GM19397 (cell line): Measurements from ENCODE around the gene TAC3.

Experiments
- ATAC-seq: cut with Tn5 transposase; IDR thresholded peaks from one replicate; pipeline ENCODE4 v1.9.1; 2021; ENCODE audit warnings: mild to moderate bottlenecking, moderate library complexity; ENCODE audit not compliant: unreplicated experiment

Gene TAC3

DNA sequence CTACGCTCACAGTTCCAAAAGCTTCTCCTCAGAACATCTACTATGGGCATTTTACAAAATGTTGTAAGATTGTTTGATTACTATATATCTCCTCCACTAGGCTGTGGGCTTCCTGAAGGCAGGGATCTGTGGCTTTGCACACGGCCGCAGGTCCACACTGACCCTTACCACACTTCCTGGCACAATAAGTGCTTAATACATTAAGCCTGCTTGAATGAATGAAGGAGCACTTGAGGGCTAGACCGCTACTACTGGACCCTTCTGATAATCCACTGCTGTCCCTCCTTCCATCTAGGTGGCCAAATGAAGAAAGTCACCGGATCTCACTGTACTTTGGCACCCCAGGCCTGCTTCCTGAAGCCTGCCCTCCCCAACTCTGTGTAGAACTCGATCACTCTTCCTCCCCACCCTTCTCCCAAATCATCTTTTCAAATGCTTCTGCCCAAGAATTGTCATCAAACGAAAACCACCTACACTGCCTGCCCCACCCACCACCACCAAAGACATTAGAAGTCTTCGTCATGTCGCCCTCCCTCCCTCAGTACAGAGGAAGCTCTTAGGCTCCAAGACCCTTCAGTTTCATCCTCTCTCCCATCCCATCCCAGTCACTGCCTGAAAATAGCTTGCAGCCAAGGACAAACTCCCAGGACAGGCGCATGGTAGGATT is 9.4 kb downstream of the TAC3 start:
- peak; percentile 8 for ATAC-seq

DNA sequence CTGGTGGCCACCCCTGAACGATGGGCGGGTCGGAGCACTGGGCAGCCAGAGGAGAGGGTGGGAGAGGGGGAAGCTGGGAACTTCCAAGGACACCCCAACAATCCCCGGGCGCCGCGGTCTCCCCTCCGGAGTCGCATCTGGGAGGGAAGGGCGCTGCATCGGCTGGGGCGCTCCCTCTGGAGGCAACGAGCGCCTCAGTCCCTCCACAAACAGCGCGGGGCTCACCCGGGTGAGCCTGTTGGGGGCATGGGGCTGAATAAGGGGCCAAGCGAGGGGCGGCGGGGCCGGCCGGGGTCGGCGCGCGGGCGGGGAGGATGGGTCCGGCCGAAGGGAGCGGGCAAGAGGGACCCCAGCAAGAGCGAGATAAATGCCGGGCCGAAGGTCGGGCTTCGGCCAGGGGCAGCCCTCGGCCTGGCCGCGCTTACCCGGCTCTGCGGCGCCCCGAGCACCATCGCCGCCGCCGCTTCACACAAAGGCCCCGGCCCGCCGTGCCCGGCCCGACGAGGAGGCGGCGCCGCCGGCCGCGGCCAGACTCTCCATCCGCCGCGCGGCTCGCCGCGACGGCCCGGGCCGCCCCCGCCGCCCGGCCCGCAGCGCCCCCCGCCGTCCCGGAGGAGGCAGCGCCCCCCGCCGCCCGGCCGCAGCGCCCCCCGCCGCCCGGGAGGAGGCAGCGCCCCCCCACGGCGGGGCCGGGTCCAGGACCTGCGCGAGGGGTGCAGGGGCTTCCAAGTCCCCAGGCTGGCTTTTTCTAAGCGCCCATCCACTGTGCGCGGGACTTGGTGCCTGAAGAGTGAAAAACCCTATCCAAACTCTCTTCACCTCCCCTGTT is 10.1 kb downstream of the TAC3 start, which contains the start of gene ZBTB39:
Gene ZBTB39 (minus strand): TSS at position 567 of the 829 bp plus-strand sequence. CDS start 1,629 bp downstream, outside the sequence.
- ATAC-seq: peak; percentile 75

DNA sequence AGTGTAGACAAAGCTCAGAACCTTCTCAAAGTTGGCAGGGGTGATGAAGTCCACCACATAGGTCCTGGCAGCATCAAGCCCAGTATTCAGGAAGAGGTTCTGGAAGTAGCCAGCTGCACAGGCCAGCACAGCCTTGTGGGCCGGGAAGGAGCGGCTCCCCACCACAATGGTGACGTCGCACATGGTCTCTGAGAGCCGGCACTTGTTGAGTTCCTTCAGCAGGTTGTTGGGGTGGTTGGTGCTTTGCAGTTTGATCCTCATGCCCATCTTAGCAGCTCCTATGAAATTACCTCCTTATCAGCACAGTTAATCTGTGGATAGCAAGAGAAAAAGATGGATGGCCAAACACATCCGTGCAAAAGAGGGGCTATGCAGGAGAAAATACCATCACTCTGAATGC is 11.7 kb downstream of the TAC3 start:
- ATAC-seq: no peak

DNA sequence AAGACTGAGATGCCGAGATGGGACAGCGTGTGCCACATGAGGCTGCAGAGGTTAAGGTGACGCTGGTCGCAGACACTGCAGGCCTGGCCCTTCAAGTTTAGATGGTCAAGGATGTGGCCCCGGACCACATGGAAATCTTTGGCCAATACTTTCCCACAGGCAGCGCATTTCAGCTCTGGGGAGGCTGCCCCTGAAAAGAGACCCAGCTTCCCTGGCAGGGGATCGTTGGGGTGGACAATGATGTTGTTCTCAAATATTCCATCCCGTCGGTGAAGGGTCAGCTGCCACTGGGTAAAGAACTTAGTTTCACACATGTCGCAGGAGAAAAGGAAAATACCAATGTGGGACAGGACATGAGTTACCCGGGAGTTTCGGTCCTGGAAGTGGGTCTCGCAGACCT is 12.9 kb downstream of the TAC3 start:
- ATAC-seq: no peak

DNA sequence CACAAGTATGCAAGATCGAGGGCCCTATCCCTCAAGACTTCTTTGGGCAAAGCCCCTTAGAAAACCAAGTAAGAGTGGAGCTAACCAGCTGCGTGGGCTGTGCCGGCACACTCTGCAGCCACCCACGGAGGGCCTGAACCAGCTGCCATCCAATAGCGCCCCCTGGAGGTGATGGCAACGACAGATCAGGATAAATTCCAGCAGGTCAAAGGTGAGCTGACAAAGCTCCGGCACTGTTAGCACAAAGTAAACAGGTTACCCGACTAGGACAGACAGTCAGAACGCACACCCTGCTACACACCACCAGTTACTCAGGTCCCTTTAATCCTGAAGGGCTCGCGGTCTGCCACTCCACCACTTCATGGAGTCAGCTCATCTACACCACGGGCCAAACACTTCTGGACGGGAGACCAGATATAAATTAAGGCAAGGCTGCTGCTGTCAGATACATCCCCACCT is 14.9 kb downstream of the TAC3 start:
- ATAC-seq: no peak

DNA sequence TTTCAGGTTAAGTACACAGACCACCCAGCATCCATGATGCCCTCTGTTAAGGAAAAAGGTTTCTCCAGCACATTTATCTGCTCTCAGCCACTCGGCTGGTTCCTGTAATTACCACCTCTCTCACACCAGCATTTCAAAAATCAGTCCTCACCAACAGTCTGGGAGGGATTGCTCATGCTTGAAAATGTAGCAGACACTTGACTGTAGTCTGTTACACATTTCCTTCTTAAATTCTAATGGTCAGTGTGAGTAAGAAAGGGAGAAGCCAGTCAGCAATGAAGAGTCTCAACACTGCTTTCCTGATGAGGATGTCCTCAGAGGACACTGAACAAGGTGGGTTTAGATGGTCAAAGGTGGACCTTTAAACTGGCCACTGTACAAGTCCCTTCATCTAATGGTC is 15.9 kb downstream of the TAC3 start:
- no peak for ATAC-seq

DNA sequence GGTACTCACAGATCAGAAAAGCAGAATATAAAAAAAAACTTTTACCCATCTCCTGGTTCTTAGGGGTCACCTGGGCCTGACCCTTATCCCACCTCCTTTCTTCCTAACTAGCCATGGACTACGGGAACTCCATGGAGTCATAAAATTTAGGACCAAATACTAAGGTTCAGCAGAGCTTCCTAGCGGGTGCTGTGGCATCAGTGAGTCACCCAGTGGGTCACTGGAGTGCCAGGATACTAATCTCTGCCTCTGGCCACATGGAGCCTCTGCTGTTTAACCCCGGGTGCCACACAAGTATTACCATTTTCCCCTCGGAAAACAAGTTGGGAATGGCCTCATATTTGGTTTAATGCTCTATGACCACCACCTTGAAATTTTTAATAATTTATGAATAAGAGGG is 16.9 kb downstream of the TAC3 start:
- no peak for ATAC-seq

DNA sequence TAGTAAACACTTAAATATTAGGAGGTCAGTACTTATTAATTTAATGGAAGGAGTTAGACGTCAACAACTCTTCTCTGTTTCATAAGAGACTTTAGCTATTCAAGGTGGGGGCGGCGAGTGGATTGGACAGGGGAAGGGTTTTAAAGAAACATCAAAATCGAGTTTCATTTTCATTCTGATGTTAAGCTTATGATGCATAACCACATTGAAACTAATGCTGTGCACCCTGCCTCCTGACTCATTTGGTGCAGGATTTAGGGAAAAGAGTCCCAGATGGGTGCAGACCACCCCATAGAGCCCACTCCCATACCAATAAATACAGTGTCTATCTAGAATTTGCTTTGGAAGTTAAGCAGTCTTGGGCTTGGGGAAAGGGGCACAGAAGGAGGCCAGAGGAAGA is 17.3 kb downstream of the TAC3 start:
- no peak for ATAC-seq

DNA sequence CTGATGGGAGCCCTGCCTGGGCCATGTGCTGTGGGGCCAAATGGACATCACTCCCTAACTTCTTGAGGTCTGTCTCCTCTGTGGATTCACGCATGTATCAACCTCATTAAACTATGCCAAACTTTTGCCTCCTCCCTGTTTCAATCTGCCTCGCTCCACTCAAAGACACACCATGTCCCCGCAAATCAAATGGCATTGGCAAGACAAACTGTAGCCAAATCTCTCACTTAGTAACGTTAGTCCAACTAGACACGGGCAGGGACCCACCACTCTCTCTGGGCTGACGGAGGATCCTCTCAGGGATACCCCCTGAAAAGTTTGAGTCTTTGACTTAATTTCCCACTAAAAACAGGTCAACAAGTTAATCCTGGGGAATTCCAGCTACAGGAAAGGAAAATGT is 18.0 kb downstream of the TAC3 start:
- no peak for ATAC-seq

DNA sequence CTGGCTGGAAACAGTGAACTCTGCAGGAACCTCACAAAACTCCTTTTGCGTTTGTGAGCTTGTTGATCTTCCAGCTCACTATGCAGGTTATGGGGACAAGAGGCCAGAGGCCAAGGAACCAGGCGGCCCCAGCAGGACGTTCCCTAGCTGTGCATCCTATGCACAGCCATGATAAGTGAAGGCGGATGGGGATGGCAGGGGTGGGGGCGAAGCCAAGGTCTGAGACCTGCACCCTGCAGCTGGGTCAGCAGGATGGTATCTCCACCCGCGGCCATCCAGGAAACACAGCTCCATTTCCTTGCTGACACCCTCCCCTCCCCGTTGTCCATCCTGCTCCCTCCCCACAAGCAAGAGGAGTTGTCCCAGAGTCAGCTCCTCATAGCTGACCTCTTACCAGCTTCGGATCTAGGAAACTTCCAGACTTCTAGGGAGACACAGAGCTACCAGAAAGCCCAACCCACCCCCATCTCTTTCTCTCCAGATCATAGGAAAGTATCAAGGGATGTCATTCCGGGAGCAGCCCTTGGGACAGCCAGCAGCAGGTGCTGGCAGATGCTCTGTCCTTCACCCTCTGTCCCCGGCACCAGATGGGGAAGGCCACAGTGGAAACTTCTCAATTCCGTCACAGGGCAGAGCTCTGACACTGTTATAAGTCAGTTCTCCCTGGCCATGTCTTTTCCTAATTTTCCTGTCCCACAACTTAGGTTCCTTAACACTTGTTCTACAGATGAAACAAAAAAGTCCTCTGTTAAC is 19.4 kb downstream of the TAC3 start:
- ATAC-seq: no peak

DNA sequence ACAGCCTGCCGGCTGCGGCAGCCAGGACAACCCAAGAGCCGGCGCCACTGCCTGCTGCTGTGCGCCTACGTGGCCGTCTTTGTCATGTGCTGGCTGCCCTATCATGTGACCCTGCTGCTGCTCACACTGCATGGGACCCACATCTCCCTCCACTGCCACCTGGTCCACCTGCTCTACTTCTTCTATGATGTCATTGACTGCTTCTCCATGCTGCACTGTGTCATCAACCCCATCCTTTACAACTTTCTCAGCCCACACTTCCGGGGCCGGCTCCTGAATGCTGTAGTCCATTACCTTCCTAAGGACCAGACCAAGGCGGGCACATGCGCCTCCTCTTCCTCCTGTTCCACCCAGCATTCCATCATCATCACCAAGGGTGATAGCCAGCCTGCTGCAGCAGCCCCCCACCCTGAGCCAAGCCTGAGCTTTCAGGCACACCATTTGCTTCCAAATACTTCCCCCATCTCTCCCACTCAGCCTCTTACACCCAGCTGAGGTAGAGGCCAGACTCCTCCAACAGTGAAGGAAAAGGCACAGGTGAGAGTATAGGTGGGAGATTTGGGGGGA is 20.3 kb downstream of the TAC3 start:
- no peak for ATAC-seq

DNA sequence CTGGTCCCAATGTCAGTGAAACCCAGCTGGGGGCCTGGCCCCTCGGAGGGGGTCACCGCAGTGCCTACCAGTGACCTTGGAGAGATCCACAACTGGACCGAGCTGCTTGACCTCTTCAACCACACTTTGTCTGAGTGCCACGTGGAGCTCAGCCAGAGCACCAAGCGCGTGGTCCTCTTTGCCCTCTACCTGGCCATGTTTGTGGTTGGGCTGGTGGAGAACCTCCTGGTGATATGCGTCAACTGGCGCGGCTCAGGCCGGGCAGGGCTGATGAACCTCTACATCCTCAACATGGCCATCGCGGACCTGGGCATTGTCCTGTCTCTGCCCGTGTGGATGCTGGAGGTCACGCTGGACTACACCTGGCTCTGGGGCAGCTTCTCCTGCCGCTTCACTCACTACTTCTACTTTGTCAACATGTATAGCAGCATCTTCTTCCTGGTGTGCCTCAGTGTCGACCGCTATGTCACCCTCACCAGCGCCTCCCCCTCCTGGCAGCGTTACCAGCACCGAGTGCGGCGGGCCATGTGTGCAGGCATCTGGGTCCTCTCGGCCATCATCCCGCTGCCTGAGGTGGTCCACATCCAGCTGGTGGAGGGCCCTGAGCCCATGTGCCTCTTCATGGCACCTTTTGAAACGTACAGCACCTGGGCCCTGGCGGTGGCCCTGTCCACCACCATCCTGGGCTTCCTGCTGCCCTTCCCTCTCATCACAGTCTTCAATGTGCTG is 21.0 kb downstream of the TAC3 start:
- ATAC-seq: no peak

DNA sequence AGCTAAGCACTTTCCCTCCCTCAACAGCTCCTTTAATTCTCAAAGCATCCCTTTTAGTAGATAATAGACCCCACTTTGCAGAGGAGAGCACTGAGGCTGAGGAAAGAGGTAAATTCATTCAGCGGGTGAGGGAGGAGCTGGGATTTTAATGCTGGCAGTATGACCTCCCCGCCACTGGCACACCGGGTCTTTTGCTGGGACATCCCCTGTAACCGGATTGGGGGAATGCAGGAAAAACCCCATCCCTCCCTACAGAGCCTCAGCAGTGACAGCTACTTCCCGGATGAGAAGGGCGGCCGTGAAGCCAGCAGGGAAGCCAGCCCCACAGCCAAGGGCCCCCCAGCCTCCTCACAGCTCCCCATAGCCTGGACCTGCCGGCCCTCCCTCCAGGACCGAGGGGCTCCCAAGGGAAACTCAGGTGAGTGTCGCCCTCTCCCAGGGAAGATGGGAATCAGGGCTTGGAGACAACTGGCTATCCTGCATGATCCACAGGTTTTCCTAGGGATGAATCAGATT is 22.0 kb downstream of the TAC3 start:
- ATAC-seq: no peak

DNA sequence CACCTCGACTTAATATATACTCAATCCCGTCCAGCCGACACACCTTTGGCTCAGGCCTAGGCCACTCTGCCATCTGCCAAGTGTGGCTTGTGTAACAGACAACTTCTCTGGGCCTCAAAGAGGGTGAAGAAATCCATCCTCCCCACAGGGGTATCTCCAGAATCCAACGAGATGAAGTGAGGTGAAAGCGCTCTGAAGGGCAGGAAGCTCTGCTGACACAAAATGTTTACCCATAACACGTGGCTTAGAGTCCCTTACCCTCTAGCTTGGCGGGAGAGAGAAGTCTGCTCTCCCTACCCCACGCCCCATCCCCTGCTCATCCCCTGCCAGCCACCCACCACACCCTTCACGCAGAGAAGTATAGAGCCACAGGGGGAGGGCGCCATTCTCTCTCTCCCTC is 23.0 kb downstream of the TAC3 start:
- no peak for ATAC-seq

DNA sequence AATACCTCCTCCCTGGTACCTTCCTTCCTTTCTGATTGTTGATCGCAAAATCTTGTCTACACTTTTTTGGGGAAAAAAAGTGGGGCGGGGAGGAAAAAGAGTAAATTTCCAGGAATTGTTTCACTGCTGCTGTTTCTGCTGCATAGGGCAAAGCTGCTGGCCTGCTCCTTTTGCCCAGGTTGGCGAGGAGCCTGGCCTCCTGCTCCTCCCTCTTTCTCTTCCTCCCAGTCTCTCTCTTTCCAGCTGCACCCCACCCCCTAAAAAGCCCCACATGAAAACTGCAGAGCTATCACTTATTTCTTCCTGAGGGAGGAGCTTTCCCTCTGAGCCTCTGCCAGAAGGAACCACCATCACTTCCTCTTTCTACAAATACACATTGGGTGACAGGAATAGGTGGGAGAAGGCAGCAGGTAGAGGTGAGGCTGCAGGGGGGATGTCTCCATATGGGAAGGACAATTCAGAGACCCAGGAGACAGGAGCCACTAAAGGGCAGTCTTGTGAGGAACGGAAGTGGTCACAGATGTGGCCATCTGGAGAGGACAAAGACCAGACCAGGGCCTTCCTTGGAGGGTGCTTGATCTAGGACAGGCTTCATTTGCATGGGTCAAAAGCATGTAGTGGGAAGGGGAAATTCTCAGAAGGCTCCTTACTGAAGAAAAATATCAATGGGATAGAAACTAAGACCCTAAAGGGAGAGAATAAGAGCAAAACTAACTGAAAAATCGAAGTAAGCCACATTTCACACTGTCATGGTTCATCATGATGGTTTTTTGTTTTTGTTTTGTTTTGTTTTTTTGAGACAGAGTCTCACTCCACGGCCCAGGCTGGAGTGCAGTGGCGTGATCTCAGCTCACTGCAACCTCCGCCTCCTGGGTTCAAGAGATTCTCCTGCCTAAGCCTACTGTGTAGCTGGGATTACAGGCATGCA is 24.7 kb downstream of the TAC3 start:
- no peak for ATAC-seq

DNA sequence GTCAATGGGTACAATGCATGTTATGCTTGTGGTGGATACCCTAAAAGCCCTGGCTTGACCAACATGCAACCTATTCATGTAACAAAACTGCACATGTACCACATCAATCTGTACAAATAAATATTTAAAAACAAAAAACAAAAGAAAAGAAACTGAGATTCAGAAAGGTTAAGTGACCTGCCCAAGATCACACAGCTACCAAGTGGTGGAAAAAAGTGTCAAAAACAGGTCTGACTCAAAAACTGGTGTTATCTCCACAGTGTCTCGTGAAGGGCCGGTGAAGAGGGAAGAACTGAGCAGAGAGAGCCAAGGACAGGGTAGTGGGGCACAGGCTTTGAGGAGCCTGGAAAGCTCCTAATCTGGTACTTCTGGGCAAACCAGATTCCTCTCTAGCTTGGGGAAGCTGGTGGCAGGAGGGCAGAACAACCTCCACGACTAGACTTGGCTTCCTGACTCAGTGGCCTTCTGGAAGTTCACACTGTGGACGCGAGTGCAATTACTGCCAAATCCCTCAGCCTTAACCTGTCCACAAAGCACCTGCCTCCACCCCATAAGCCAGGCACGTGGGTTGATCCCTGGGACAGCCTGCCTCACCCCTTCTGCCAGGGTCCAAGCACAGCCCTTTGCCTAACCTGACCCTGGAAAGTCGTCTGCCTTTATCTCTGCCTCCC is 25.5 kb downstream of the TAC3 start:
- no peak for ATAC-seq

DNA sequence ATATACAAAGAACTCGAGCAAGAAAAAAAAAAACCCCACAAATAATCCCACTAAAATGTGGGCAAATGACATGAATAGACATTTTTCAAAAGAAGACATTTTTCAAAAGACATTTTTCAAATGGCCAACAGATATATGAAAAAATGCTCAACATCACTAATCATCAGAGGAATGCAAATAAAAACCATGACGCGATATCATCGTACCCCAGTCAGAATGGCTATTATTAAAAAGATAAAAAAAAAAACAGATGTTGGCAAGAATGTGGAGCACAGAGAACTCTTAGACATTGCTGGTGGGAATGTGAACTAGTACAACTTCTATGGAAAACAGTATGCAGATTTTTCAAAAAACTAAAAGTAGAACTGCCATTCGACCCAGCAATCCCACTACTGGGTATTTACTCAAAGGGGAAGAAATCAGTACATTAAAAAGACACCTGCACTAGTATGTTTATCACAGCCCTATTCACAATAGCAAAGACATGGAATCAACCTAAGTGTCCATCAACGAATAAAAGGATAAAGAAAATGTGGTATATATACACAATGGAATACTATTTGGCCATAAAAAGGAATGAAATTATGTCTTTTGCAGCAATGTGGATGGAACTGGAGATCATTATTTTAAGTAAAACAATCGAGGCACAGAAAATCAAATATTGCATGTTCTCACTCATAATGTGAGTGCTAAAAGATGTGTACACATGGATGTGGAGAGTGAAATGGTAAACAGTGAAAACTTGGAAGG is 26.3 kb downstream of the TAC3 start:
- ATAC-seq: no peak

DNA sequence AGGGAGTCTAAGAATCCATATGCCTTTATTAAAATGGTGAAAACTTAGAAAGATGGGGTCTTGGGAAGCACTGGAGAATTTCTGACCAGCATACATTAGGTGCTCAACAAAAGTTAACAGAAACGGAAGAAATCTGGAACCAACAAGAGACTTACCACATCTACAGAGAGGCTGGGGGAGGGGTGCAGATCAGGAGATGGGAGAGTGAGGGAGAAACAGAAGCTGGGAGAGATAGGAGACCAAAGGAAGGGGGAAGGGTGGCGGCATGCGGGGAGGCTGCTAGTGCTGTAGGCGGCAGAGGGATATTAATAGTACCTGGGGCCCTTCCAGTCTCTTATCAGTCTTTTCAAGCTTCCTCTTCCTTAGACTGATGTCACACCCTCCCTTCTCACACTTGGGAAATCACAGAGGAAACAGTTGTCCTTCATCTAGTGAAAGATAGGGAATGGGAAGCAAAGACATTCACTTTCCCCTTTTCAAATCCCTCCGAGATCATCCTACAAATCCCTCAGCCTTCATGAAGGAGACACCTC is 28.1 kb downstream of the TAC3 start:
- no peak for ATAC-seq
